Dedifferentiated amniotic fluid mesenchymal stem cell (primary cell): ENCODE results near the gene BCL6B.

Source experiments
- DNase-seq: peaks from one replicate; pipeline ENCODE4 v3.0.0-alpha.2; 2016; ENCODE audit errors: extremely low spot score

BCL6B gene

GRCh38 chr17:7060165-7060891, 37.5 kb downstream of the BCL6B start:
- no peak for DNase-seq

GRCh38 chr17:7063518-7064094, 40.8 kb downstream of the BCL6B start:
- DNase-seq, result no peak

GRCh38 chr17:7064261-7064660, 41.4 kb downstream of the BCL6B start:
- DNase-seq, result no peak

- DNase-seq, result no peak
These were observed 44.3 kb downstream of the BCL6B start for GRCh38 chr17:7067198-7067597.

- DNase-seq, result no peak
These were observed 45.4 kb downstream of the BCL6B start for GRCh38 chr17:7068268-7068667.

- DNase-seq, result no peak
These were observed 47.9 kb downstream of the BCL6B start for GRCh38 chr17:7070712-7071111.

- no peak for DNase-seq
These were observed 49.6 kb downstream of the BCL6B start for GRCh38 chr17:7072406-7072805.

- no peak for DNase-seq
These were observed 52.1 kb downstream of the BCL6B start for GRCh38 chr17:7074931-7075330.

GRCh38 chr17:7077911-7078546, 55.2 kb downstream of the BCL6B start:
- no peak for DNase-seq

- no peak for DNase-seq
These were observed 55.9 kb downstream of the BCL6B start for GRCh38 chr17:7078711-7079110.
